GM19452 (cell line): Measurements from ENCODE around the gene GAL3ST3.

Experiments
- ATAC-seq: cut with Tn5 transposase; IDR thresholded peaks from one replicate; pipeline ENCODE4 v1.9.1; 2021; ENCODE audit not compliant: unreplicated experiment

Gene GAL3ST3

DNA sequence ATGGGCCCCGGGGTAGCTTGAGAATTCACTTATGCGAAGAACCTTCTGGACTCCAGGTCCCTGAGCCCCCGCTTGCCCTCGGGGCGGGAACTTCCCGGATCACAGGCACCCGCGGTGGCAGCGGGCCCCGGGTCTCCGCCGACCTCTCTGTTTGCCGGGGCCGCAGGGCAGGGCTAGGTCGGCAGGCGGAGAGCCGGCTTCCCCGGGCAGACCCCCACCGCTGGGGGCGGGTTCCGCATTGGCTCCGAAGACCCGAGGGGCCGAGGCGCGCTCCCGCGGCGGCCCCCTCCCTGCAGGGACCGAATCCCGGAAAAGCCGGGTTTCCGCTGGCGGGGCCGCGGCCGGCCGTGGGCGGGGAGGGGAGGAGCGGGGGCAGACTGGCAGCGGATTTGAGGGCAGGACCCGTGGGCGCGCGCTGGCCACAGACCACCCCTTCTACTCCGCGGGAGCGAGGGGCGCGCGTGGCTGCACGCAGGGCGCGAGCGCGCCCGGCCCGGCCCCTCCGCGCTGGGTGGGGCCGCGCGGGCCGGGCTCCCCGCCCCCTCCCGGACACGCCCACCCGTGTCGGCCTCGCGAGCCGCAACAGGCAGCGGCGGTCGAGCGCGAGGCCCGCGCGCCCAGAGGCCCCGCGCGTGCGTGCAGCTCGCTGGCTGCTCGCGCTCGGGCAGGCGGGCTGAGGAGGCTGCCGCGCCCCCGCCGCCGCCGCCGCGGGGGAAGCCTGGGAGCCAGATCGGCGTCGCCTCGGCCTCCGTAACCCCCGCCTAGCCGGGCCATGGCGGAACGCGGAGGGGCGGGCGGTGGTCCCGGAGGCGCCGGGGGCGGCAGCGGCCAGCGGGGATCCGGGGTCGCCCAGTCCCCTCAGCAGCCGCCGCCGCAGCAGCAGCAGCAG, 21.0 kb upstream of the GAL3ST3 start, which contains the start of gene PACS1:
Gene PACS1 (plus strand): TSS at position 558 of the 889 bp plus-strand sequence. CDS start 215 bp downstream, at position 773.
- ATAC-seq = peak; percentile 41

DNA sequence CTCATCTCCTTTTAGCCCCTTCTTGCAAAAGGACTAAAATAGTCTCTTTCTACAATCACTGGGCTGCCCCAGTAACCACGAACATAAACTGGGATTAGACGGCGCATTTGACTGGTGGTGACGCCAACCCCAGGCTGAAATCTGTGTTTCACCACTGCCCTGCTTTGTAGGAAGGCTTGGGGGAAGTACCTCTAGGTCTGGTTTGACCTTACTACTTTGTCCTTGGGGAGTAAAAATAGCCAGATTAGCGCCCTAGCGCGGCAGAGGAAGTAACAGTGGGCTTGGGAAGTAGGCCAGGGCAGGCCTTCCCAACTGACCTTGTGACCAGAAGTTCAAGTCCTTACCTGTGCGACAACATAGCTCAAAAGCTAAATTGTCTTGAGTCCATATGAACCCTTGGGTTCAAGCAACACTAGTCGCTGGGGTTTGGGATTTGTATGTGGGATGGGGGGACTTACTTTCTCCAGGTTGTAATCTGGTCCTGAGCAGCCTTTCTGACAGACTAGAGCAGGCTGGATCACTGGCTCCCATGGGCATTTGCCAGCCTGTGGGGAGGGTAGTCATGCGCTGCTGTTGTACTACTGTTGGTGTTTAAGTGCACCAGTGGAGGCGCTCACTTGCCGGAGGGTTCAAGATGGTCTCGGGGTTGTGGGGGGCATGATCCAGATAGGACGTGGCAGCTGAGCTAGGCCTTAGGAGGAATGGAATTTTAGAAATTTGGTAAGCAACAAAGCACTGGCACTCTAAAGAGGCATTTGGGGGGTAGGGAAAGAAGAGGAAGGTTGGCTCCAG, 20.2 kb upstream of the GAL3ST3 start:
- ATAC-seq = peak; percentile 17

DNA sequence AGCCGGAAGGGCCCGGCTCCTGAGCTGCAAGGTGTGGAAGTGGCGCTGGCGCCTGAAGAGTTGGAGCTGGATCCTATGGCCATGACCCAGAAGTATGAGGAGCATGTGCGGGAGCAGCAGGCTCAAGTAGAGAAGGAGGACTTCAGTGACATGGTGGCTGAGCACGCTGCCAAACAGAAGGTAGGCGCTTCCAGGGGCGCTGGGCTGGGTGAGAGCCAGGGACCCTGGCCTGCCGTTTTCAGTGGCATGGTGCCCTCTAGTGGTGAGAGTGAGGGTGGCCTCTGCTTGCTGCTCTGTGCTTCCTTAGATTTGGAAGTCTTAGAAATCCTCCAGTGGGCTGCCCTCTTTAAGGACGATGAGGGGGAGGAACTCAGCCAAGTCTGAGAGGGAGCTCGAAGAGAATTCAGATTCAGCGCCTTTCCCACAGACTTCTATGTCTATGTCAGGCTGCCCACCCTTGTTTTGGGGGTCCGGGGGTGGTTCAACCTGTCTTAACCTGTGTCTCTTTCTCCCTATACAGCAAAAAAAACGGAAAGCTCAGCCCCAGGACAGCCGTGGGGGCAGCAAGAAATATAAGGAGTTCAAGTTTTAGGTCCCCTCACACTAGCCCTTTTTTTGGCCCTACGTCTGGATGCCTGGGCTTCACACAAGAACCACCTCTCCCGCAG, 19.3 kb upstream of the GAL3ST3 start:
- ATAC-seq = no peak

DNA sequence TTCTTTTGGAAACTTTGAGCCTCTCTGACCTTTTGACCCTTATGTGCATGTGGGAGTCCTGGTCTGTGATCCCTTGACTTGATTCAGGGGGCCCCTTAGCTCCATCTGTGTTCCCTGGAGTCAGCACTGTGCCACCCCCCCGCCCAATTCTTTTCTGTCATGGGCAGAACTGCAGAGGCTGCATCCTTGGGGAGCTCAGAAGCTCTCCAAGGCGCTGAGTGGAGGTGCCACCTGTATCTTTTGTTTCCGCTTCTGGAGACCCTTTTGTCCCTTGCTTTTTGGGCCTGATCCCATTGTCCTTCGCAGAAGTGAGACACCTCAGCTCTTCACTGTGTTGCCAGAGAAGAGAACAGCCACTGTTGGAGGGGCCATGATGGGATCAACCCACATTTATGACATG, 18.7 kb upstream of the GAL3ST3 start:
- no peak for ATAC-seq

DNA sequence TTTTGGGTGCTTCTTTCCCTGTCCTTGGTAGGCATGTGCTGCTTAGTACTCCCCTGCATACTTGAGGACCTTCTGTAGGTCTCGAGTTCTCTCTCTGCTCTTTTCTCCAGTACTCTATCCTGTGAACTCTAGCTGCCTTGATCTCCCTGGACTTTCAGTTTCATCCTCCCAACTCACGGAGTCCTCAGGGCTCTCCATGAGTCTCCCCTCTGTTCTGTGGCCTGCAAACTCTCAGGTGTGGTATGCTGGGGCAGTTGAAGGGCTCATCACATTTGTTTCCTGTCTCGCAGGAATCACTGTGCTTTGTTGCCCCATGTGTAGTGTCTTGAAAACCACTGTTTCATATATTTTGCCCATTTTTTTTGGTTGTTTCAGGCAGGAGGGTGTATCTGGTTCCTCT, 17.8 kb upstream of the GAL3ST3 start:
- no peak for ATAC-seq

DNA sequence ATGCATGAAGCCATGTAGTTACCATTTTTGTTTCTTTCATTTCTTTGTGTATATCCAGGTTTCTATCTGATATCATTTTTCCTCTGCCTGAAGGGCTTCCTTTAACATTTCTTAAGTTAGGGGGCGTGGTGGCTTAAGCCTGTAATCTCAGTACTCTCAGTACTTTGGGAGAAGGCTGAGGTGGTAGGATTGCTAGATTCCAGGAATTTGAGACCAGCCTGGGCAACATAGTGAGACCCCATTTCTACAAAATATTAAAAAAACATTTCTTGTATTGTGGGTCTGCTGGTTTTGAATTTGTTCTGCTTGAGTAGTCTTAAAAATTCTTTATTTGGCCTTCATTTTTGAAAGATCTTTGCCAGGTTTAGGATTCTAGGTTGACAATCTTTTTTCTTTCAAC, 15.6 kb upstream of the GAL3ST3 start:
- ATAC-seq = no peak

DNA sequence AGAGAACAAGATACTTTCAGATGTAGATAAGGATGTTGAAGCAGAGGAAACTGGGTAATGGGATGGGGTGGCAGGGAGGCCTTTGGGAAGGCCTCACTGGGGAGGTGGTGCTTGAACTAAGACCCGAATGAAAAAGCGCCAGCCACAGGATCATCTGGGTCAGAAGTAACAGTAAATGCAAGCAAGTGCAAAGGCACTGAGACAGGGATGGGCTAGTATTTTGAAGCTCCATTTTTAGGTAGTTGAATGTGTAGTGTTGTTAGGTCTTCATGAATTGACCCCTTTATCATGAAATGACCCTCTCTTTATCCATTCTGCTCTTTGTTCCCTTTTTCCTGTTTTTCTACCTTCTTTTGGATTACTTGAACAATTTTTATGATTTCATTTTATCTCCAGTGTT, 14.9 kb upstream of the GAL3ST3 start:
- ATAC-seq = no peak

DNA sequence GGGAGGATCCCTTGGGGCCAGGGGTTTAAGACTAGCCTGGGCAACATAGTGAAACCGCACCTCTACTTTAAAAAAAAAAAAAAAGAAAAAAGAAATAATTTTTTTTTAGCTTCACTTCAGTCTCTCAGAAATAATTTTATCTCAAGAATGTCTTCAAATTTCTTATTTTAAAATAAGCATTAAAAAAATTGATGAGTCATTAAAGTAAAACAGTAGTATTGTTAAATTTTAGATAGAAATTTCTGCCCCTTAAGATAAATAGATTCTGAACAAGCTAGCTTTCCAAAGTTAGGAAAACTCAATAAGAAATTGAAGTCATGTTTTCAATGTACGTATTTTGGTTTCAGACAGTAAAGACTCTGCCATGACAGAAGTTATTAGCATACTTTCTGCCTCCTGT, 13.4 kb upstream of the GAL3ST3 start:
- no peak for ATAC-seq

DNA sequence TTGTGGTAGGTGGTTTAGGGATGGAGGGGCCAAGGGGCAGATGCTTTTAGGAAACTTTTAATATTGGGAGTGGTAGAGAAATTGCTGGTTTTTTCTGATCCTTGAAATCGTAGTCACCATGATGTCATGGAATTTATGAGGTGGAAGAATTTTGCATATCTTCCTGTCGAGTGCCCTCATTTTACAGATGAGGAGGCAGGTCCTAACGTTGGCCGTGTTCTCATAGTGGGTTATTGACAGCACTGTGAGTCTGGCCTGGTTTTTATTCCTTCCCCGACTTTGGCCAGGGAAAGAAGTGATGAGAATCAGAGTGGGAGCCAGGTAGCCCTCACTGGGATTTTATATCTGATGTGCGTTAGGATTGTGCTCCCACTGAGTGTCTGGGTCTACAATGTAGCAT, 12.3 kb upstream of the GAL3ST3 start:
- no peak for ATAC-seq

DNA sequence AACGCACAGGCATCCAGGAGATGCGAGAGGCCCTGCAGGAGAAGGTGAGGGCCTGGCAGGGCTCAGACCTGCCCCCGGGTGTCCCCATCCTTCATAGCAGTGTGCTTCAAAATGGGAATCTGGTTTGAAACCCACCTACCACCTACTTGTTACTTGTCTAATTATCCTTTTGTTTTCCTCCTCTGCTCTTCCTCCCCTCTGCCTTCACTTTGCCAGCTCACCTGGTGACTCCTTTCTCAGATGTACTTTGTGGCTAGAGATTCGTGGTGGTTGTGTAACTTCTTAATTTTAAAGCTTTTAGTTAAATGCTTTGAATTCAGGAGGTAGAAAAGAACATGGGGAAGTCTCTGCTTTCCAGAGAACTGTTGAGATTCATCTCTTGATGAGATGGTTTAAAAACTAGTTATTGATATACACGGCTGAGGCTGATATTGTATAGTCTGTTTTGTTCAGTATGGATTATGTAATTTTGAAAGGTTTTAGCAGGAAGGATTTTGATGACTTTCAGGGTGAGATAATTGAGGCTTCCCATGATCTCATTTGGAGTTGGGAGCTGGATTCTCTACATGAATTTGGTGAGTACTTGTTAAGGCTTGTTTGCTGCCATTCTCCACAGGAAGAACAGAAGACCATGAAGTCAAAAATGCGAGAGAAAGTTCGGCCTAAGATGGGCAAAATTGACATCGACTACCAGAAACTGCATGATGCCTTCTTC, 11.2 kb upstream of the GAL3ST3 start:
- ATAC-seq = no peak

DNA sequence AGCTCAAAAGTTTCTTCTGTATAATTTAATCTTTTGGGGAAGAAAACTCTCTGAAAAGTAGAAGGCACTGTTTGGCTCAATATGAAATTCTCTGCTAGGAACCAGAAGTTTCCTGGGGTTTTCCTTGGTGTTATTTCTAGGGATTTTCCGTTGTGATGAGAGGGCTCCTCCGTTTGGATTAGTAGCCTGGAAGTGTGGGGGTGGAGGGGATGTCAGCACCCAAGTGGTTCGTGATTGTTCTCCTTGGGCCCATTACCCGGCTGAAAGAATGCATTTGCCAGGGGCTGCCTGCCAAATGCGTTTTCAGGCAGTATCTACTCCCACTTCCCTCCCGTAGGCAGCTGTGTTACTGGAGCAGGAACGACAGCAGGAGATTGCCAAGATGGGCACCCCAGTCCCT, 7.5 kb upstream of the GAL3ST3 start:
- no peak for ATAC-seq

DNA sequence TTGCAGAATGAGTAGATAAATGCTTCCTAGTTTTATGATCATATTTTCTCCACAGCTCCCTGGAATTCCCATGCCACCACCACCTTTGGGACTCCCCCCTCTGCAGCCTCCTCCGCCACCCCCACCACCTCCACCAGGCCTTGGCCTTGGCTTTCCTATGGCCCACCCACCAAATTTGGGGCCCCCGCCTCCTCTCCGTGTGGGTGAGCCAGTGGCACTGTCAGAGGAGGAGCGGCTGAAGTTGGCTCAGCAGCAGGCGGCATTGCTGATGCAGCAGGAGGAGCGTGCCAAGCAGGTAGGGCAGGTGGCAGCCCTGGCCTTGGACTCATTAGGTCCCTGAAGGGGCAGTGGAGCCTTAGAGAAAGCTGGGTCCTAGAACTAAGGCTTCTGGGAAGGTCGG, 6.1 kb upstream of the GAL3ST3 start:
- no peak for ATAC-seq

DNA sequence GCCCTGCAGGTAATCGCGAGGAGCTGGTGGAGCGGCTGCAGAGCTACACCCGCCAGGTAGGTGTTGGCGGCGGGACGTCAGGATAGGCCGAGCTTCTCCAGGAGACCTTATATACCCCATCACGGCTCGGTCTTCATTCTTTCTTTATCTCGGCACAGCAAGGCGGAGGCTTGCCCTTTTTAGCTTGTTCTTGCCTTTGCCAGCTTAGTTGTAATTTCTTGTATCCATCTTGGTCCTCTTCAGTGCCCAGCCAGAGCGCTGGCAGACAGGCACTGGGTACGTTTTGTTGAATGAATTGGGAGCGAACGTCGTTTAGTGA, 3.7 kb upstream of the GAL3ST3 start:
- no peak for ATAC-seq

DNA sequence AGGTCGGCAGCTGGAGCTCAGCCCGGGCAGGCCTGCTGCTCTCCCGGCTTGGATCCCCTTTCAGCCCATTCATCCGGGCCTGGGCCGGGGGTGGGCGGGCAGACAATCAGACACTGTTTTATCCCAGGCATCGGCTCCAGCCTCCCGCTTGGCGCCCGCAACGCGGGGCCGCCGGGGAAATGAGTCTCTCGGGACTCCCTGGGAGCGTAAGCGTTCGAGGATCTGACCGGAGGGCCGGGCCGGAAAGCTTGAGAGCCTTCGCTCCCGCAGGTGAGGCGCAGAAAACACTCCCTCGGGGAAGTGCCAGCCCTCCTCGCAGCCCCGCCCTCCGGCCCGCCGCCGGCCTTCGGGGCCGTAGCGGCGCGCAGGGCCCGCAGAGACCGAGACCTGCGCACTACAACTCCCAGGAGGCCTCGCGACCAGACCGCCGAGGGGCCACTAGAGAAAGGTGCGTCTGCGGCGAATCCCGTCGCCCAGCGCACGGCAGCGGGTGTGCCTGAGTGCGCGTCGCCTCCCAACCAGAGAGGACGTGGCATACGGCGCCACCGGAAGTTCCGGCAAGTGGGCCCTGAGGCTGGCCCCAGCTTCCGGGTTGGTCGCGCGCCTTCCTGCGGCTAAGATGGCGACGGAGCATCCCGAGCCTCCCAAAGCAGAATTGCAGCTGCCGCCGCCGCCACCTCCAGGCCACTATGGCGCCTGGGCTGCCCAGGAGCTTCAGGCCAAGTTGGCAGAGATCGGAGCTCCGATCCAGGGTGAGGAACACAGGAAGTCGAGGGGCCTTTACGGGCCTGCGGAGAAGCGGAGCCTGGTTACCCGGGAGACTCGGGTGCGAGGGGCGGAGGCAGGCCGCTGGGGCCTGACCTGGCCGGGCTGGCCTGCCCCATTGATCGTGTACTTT, 3.1 kb upstream of the GAL3ST3 start, which contains the start of gene SF3B2:
Gene SF3B2 (plus strand): TSS at position 599 of the 898 bp plus-strand sequence. CDS start 21 bp downstream, at position 620.
- ATAC-seq = peak; percentile 94

DNA sequence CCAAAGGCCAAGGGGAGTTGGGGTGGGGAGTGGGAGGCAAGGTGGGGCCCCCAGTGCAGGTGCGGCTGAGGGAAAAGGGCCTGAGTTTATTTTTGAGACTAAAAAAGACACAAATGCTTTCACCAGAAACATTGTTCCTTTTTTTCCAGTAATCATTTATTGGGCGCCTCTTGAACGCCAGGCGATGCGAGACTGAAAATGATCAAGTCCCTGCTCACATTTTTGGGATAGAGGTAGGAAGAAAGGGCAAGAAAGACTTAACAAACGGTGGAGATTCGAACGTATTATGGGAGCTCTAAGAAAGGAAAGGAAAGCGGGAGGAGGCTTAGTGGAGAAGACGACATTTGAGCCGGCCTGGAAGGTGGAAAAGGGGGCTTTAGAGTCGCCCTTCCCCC, 2.4 kb upstream of the GAL3ST3 start:
- ATAC-seq = no peak

DNA sequence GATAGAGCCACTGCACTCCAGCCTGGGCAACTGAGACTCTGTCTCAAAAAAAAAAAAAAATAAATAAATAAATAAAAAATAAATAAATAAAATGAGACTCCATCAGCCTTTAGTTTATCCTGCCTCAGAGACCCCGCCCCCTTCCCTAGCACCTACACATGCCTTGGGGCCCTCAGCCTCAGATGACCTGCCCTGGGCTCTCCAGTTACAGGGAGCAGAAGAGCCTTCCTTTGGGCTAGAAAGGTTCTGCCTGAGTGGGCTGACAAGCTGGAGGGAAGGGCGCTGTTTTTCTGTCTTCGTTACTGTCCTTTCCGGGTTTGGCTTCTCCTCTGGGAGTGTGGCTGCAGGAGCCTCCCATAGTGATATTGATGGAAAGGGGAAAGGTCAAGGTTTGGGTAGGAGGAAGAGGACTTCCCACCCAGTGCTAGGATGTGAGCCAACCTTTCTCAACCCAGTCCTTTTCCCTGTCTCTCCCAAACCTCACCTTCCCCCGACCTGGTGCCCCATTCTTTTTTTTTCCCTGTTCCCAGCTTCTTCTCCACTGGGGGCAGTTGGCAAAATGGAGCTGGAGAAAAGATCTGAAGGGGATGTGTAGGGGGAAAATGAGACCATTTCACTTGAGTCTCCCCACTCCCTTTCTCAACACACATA, 1.7 kb upstream of the GAL3ST3 start:
- ATAC-seq = no peak

DNA sequence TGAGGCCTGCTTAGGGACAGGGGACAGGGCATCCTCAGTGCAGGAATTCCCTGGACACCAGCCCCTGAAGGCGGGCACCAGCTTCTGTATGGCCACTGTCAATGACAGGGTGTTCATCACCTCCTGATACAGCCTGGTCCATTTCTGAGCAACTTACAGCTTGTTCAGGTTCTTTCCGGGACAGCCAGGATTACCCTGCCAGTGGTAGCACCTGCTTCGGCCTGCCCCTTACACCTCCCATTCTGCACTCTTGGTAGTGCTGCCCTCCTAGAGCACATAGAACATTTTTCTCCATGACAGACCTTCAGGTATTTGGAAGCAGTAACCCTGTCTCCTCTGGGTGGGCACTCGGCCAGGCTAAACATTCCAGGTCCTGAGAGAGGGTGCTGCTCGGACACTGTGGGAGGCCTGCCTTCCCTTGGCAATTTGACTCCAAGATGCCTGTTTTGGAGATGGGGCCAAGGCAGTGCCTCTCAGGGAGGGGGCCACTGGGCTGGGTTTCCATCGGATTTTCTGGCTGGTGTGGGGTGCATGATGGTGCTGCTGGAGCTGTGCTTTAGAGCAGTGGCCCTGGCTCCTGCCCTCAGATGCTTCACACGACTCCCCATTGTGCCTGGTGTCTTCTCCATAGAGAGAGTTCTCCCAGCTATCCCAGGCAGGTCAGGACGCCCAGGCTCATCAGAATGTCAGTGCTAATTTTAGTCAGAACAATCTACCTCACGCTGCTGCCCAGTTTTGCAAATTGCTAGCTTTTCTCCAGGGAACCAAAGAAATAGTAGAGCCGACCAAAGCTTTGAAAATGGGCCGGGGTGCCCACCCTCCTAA, 1.2 kb downstream of the GAL3ST3 start:
- no peak for ATAC-seq

DNA sequence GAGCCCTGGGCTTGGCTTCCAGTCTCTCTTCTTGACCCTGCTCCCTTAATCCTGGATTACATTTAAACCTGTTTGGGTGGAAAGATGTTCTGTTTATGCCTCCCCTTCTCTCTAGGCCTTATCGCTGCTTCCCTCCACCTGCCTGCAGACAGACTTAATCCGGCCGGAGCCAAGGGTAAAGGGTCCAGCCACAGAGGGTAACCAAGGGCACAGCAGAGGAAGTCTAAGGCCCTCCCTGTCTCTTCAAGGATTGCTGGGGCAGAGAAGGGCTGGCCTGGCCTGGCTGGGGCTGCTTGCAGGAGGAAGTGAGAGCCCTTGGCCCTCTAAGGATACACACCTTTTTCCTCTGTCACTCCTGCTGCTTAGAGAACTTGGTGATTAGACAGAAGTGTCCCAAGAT, 2.1 kb downstream of the GAL3ST3 start:
- no peak for ATAC-seq
